HFFc6 (cell line): ENCODE measurements around the gene BICDL1. TPM values are rescaled to one million over a fixed set of nuclear protein-coding genes. Genes with fewer than 3 reads are reported as not detected.

Source experiments
- DNase-seq: peaks from one replicate; pipeline ENCODE4 v3.0.0-alpha.2; 2018
- H3K27ac Mint-ChIP-seq: 2 replicates; pipeline ENCODE4 v1.8.0; 2020; ENCODE audit warnings: mild to moderate bottlenecking, mixed read lengths
- H3K27me3 Mint-ChIP-seq: 2 replicates; pipeline ENCODE4 v1.8.0; 2021; ENCODE audit warnings: mild to moderate bottlenecking, moderate library complexity, mixed read lengths; ENCODE audit not compliant: insufficient read depth
- H3K36me3 Mint-ChIP-seq: 2 replicates; pipeline ENCODE4 v1.8.0; 2021; ENCODE audit warnings: low read depth, mixed read lengths
- H3K4me1 Mint-ChIP-seq: 2 replicates; pipeline ENCODE4 v1.8.0; 2020; ENCODE audit warnings: low read depth, mixed read lengths
- H3K4me3 Mint-ChIP-seq: 2 replicates; pipeline ENCODE4 v1.8.0; 2020; ENCODE audit warnings: mild to moderate bottlenecking, moderate library complexity, mixed read lengths
- H3K9me3 Mint-ChIP-seq: 2 replicates; pipeline ENCODE4 v1.8.0; 2020; ENCODE audit warnings: mild to moderate bottlenecking, mixed read lengths
- CTCF ChIP-seq: fragments of 200-600 bp; sonication (generic); IDR thresholded peaks from 2 replicates; pipeline ENCODE4 v1.5.0; 2021; ENCODE audit warnings: antibody characterized with exemption, mild to moderate bottlenecking
- total RNA-seq, 6 experiments: library from RNA; stranded (reverse); fragmentation: NEBNext Ultra II Directional; extraction: Animal tissue kit (Norgen Biotek cat#: 25700); gene quantifications; 2 replicates in 1 of 6; 3 replicates in 5 of 6; pipeline ENCODE4 v1.2.3, GENCODE V29; 2021

BICDL1 gene
- total RNA-seq, 6 experiments from 2014 or later = 0.05 TPM; not detected in 5

GRCh38 chr12:120077260-120077659 is 88.2 kb downstream of the BICDL1 start:
- DNase-seq = no peak
- Mint-ChIP-seq H3K36me3 (no peaks in the 10 kb centered on the region), H3K9me3 (no peaks in the 10 kb centered on the region), H3K4me3 (no peak overlapping the region), H3K27me3 (peaks cover 42% of the 10 kb centered on the region), H3K27ac (no peak overlapping the region), H3K4me1 (peaks cover 8% of the 10 kb centered on the region)
- no peak for TF ChIP-seq CTCF

GRCh38 chr12:120078868-120079267 is 89.8 kb downstream of the BICDL1 start:
- no peak for DNase-seq
- H3K4me1 Mint-ChIP-seq = peaks cover 8% of the 10 kb centered on the region
- no peaks in the 10 kb centered on the region for H3K36me3 Mint-ChIP-seq
- no peak overlapping the region for H3K4me3 Mint-ChIP-seq
- no peak overlapping the region for H3K27ac Mint-ChIP-seq
- TF ChIP-seq CTCF = no peak
- no peaks in the 10 kb centered on the region for H3K9me3 Mint-ChIP-seq
- H3K27me3 Mint-ChIP-seq = peaks cover 40% of the 10 kb centered on the region

GRCh38 chr12:120079411-120080400 is 90.7 kb downstream of the BICDL1 start:
- no peak overlapping the region for H3K27ac Mint-ChIP-seq
- H3K27me3 Mint-ChIP-seq = peaks cover 33% of the 10 kb centered on the region
- no peak for TF ChIP-seq CTCF
- H3K36me3 Mint-ChIP-seq = no peaks in the 10 kb centered on the region
- DNase-seq = peak; percentile 10
- peaks cover 8% of the 10 kb centered on the region for H3K4me1 Mint-ChIP-seq
- H3K4me3 Mint-ChIP-seq = no peak overlapping the region
- H3K9me3 Mint-ChIP-seq = no peaks in the 10 kb centered on the region

GRCh38 chr12:120081641-120082040 is 92.6 kb downstream of the BICDL1 start:
- H3K9me3 Mint-ChIP-seq = no peaks in the 10 kb centered on the region
- H3K4me1 Mint-ChIP-seq = peaks cover 16% of the 10 kb centered on the region
- H3K27me3 Mint-ChIP-seq = peaks cover 21% of the 10 kb centered on the region
- H3K27ac Mint-ChIP-seq = no peak overlapping the region
- no peak overlapping the region for H3K4me3 Mint-ChIP-seq
- H3K36me3 Mint-ChIP-seq = no peaks in the 10 kb centered on the region
- no peak for TF ChIP-seq CTCF
- DNase-seq = no peak

- peaks cover 18% of the 10 kb centered on the region for H3K4me1 Mint-ChIP-seq
- H3K4me3 Mint-ChIP-seq = peak overlapping the region; percentile 88
- TF ChIP-seq CTCF = no peak
- H3K36me3 Mint-ChIP-seq = peaks cover 3% of the 10 kb centered on the region; the same call in 1 of the 2 replicates
- H3K27ac Mint-ChIP-seq = peak overlapping the region; percentile 93
- H3K9me3 Mint-ChIP-seq = no peaks in the 10 kb centered on the region
- DNase-seq = no peak
- peaks cover 12% of the 10 kb centered on the region for H3K27me3 Mint-ChIP-seq
These were observed 97.0 kb downstream of the BICDL1 start for GRCh38 chr12:120085920-120086645.
